ENCODE measurements around the gene KCNIP2. TPM values are rescaled to one million over a fixed set of nuclear protein-coding genes. Genes with fewer than 3 reads are reported as not detected.
A peak's percentile ranks its signal among the peaks of the same experiment; 100 is the strongest.

The KCNIP2 gene
- total RNA-seq, 1 donor from 2014 or later, result 3.2 TPM

- intact Hi-C loops (cut with micrococcal nuclease), result no loop called here
- no peaks in the 10 kb centered on the region for H3K9me3 Mint-ChIP-seq
- H3K27me3 Mint-ChIP-seq (ENCODE audit: low read depth), result no peaks in the 10 kb centered on the region
- peaks cover 4% of the 10 kb centered on the region for H3K36me3 Mint-ChIP-seq (ENCODE audit: low read depth)
- DNase-seq (ENCODE audit: low spot score), result no peak
- H3K4me3 Mint-ChIP-seq (ENCODE audit: low read depth), result no peak overlapping the region
- no peak overlapping the region for H3K27ac Mint-ChIP-seq
- peaks cover 13% of the 10 kb centered on the region for H3K4me1 Mint-ChIP-seq (ENCODE audit: low read depth)
These were observed 31.6 kb upstream of the KCNIP2 start for GRCh38 chr10:101875068-101875688.

DNA sequence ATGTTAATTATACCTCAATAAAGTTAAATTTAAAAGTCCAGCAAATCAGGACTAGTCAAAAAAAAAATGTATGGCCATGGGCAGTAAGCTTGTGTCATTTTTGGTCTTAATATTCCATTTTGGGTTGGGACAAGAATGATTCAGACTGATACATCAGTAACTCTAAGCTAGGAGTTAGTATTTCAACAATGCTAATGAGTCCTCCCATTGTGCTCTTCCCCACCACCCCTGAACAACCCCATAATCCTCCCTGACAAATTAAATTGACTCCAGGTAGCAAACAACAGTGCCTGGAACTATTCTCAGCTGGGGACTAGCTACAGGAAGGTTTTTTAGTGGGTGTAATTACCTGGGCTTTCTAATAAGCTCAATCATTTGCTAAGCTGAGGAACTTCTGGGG lies 30.7 kb upstream of the KCNIP2 start:
- DNase-seq (ENCODE audit: low spot score), result no peak
- intact Hi-C loops (cut with micrococcal nuclease), result no loop called here
- Mint-ChIP-seq H3K4me3 (ENCODE audit: low read depth) (no peak overlapping the region), H3K27ac (no peak overlapping the region), H3K9me3 (no peaks in the 10 kb centered on the region), H3K27me3 (ENCODE audit: low read depth) (no peaks in the 10 kb centered on the region), H3K4me1 (ENCODE audit: low read depth) (peaks cover 10% of the 10 kb centered on the region), H3K36me3 (ENCODE audit: low read depth) (peaks cover 4% of the 10 kb centered on the region)

DNA sequence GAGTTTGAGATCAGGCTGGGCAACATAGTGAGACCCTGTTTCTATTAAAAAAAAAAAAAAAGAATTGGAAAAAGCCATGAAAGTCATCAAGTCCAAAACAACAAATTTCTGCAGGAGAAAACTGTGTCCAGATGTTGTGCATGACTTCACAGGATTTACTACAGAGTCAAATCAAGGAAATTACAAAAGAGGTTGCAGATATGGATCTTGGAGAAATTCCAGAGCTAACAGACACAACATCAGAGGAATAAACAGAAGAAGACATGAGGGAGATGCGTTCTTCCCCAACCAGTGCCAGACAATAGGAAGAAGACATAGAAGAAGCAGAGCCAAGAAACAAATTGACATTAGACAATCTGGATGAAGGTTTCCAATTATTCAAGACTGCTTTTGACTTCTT lies 24.3 kb upstream of the KCNIP2 start:
- H3K27me3 Mint-ChIP-seq (ENCODE audit: low read depth), result no peaks in the 10 kb centered on the region
- H3K4me3 Mint-ChIP-seq (ENCODE audit: low read depth), result no peak overlapping the region
- DNase-seq (ENCODE audit: low spot score), result no peak
- H3K9me3 Mint-ChIP-seq, result no peaks in the 10 kb centered on the region
- peaks cover 16% of the 10 kb centered on the region for H3K36me3 Mint-ChIP-seq (ENCODE audit: low read depth)
- intact Hi-C loops (cut with micrococcal nuclease), result no loop called here
- H3K27ac Mint-ChIP-seq, result no peak overlapping the region
- H3K4me1 Mint-ChIP-seq (ENCODE audit: low read depth), result peaks cover 2% of the 10 kb centered on the region

- H3K4me1 Mint-ChIP-seq (ENCODE audit: low read depth), result peaks cover 17% of the 10 kb centered on the region
- H3K27me3 Mint-ChIP-seq (ENCODE audit: low read depth), result no peaks in the 10 kb centered on the region
- intact Hi-C loops (cut with micrococcal nuclease), result no loop called here
- no peak overlapping the region for H3K4me3 Mint-ChIP-seq (ENCODE audit: low read depth)
- H3K36me3 Mint-ChIP-seq (ENCODE audit: low read depth), result peaks cover 33% of the 10 kb centered on the region
- H3K9me3 Mint-ChIP-seq, result peaks cover 17% of the 10 kb centered on the region
- no peak for DNase-seq (ENCODE audit: low spot score)
- no peak overlapping the region for H3K27ac Mint-ChIP-seq
These were observed 15.9 kb upstream of the KCNIP2 start for GRCh38 chr10:101859530-101859929.

DNA sequence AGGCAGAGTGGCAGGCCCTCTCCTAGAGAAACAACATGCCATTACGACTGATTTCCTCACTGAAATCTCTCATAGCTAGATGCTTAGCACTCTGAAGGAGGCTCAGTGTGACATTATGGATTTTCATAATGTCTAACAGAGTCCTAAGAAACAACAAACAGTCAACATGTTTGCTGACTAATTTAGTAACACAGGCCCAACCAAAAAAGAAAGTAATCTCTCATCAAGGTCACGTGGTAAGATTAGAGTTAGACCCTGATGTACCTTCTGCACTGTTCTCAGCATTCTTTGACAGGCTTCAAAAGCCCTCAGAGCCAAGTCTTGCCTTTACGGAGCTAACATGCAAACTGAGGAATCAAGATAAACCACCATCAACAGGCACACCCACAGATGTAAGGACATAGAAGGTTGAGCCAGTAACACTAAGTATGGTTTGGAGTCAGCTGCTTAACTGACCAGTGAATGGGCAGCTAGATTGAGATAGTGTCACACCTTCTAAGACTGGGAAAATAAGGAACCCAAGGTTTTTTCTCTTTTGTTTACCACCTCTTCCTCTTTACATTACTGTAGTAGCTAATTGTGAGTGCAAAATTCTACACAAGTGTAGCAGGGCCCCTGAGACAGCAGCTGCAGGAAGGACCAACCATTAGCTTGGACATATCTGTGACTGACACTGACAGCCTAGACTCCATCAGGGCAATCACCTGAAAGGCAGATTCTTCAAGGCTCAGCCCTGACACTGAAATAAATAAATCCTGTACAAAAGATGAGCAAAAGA lies 15.3 kb upstream of the KCNIP2 start:
- peaks cover 31% of the 10 kb centered on the region for H3K36me3 Mint-ChIP-seq (ENCODE audit: low read depth)
- H3K27ac Mint-ChIP-seq, result peak overlapping the region; percentile 16
- no peak for DNase-seq (ENCODE audit: low spot score)
- H3K4me1 Mint-ChIP-seq (ENCODE audit: low read depth), result peaks cover 15% of the 10 kb centered on the region
- intact Hi-C loops (cut with micrococcal nuclease), result no loop called here
- no peak overlapping the region for H3K4me3 Mint-ChIP-seq (ENCODE audit: low read depth)
- peaks cover 17% of the 10 kb centered on the region for H3K9me3 Mint-ChIP-seq
- H3K27me3 Mint-ChIP-seq (ENCODE audit: low read depth), result no peaks in the 10 kb centered on the region

- H3K27me3 Mint-ChIP-seq (ENCODE audit: low read depth), result no peaks in the 10 kb centered on the region
- no peak overlapping the region for H3K27ac Mint-ChIP-seq
- intact Hi-C loops (cut with micrococcal nuclease), result no loop called here
- peaks cover 17% of the 10 kb centered on the region for H3K9me3 Mint-ChIP-seq
- peaks cover 15% of the 10 kb centered on the region for H3K4me1 Mint-ChIP-seq (ENCODE audit: low read depth)
- no peak overlapping the region for H3K4me3 Mint-ChIP-seq (ENCODE audit: low read depth)
- H3K36me3 Mint-ChIP-seq (ENCODE audit: low read depth), result peaks cover 28% of the 10 kb centered on the region
- no peak for DNase-seq (ENCODE audit: low spot score)
These were observed 14.3 kb upstream of the KCNIP2 start for GRCh38 chr10:101857802-101858476.

DNA sequence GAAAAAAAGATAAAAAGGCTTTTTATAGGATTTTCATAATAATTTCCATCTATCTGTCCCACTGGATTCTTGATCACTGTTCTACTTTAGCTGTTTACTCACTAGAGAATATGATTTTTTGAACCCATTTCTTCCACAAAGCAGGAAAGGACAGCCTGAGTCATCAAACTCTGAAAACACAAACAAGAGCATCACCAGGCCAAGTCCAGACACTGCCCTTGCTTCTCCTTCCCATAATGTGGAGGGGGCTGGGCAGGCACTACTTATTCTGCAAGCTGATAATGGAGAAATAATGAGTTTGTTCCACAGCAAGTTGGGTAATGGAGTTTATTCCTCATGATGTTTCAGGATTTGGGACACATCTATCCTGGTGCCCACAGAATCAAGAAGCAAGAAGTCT lies 13.0 kb upstream of the KCNIP2 start:
- Mint-ChIP-seq H3K9me3 (peaks cover 17% of the 10 kb centered on the region), H3K27ac (no peak overlapping the region), H3K4me1 (ENCODE audit: low read depth) (peaks cover 15% of the 10 kb centered on the region), H3K4me3 (ENCODE audit: low read depth) (no peak overlapping the region), H3K36me3 (ENCODE audit: low read depth) (peaks cover 21% of the 10 kb centered on the region), H3K27me3 (ENCODE audit: low read depth) (no peaks in the 10 kb centered on the region)
- no peak for DNase-seq (ENCODE audit: low spot score)
- intact Hi-C loops (cut with micrococcal nuclease), result no loop called here

DNA sequence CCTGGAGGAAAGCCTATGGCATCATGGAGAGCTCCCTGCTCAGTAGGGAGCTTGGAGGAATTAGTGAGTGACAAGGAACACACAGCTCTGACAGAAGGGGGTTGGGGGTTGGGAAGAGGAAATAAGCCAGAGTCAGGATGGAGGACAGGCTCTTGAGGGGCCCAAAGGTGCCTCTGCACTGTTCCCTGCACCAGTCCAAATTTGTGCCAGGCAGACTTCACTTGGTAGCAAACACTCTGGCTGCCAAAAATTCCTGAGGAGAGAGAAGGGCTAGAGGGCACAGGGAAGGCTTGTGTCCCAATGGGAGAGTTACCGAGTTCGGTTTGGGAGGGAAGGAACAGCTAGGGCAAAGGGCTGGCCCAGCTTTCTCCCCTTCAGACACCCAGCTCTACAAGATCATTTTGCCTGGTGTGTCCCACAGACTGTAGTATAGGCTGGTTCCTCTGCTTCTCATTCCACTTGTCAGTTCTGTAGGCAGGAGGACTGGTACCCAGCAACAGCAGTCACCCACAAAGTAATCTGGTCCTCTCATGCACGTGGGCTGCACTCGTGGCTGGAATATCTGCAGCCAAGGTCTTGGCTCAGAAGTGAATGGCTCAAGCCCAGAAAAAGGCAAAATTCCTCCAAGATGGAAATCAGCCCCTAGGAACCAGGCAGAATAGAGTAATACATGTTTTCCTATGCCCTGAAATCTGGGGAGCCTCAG lies 8.0 kb upstream of the KCNIP2 start:
- no peak overlapping the region for H3K4me3 Mint-ChIP-seq (ENCODE audit: low read depth)
- no peaks in the 10 kb centered on the region for H3K4me1 Mint-ChIP-seq (ENCODE audit: low read depth)
- intact Hi-C loops (cut with micrococcal nuclease), result no loop called here
- no peaks in the 10 kb centered on the region for H3K27me3 Mint-ChIP-seq (ENCODE audit: low read depth)
- H3K9me3 Mint-ChIP-seq, result no peaks in the 10 kb centered on the region
- no peak overlapping the region for H3K27ac Mint-ChIP-seq
- no peak for DNase-seq (ENCODE audit: low spot score)
- H3K36me3 Mint-ChIP-seq (ENCODE audit: low read depth), result peaks cover 7% of the 10 kb centered on the region

- H3K27ac Mint-ChIP-seq, result no peak overlapping the region
- intact Hi-C loops (cut with micrococcal nuclease), result no loop called here
- no peaks in the 10 kb centered on the region for H3K27me3 Mint-ChIP-seq (ENCODE audit: low read depth)
- no peak for DNase-seq (ENCODE audit: low spot score)
- no peaks in the 10 kb centered on the region for H3K4me1 Mint-ChIP-seq (ENCODE audit: low read depth)
- H3K9me3 Mint-ChIP-seq, result no peaks in the 10 kb centered on the region
- H3K4me3 Mint-ChIP-seq (ENCODE audit: low read depth), result no peak overlapping the region
- H3K36me3 Mint-ChIP-seq (ENCODE audit: low read depth), result peaks cover 7% of the 10 kb centered on the region
These were observed 7.1 kb upstream of the KCNIP2 start for GRCh38 chr10:101850749-101851148.

DNA sequence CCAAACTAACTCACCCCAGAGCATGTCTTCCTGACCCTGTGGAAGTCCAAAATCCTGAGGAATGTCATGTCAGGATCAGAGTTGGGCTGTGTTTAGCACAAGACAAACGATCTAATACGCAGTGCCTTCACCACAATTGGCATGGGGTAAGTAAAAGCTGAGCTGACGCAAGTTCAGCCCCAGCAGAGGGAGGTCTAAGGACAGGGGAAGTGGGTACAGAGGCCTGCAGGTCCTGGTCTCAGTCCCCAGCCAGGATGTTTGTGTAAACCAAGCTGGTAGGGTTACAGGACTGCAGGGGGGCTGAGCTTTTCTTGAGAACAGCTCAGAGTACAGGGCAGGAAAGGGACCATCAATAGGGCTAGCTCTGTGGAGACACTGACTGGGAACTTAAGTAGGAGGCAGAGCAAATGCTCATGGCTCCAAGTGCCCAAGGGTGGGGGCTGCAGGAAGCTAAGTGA lies 5.3 kb upstream of the KCNIP2 start:
- no peak overlapping the region for H3K4me3 Mint-ChIP-seq (ENCODE audit: low read depth)
- H3K9me3 Mint-ChIP-seq, result no peaks in the 10 kb centered on the region
- peaks cover 6% of the 10 kb centered on the region for H3K4me1 Mint-ChIP-seq (ENCODE audit: low read depth)
- DNase-seq (ENCODE audit: low spot score), result no peak
- peaks cover 6% of the 10 kb centered on the region for H3K27me3 Mint-ChIP-seq (ENCODE audit: low read depth)
- intact Hi-C loops (cut with micrococcal nuclease), result no loop called here
- peaks cover 7% of the 10 kb centered on the region for H3K36me3 Mint-ChIP-seq (ENCODE audit: low read depth)
- no peak overlapping the region for H3K27ac Mint-ChIP-seq

GRCh38 chr10:101848408-101848807 lies 4.8 kb upstream of the KCNIP2 start:
- no peak overlapping the region for H3K4me3 Mint-ChIP-seq (ENCODE audit: low read depth)
- H3K27me3 Mint-ChIP-seq (ENCODE audit: low read depth), result peaks cover 6% of the 10 kb centered on the region
- peaks cover 7% of the 10 kb centered on the region for H3K36me3 Mint-ChIP-seq (ENCODE audit: low read depth)
- no peak overlapping the region for H3K27ac Mint-ChIP-seq
- no peaks in the 10 kb centered on the region for H3K9me3 Mint-ChIP-seq
- intact Hi-C loops (cut with micrococcal nuclease), result no loop called here
- peaks cover 6% of the 10 kb centered on the region for H3K4me1 Mint-ChIP-seq (ENCODE audit: low read depth)
- no peak for DNase-seq (ENCODE audit: low spot score)

DNA sequence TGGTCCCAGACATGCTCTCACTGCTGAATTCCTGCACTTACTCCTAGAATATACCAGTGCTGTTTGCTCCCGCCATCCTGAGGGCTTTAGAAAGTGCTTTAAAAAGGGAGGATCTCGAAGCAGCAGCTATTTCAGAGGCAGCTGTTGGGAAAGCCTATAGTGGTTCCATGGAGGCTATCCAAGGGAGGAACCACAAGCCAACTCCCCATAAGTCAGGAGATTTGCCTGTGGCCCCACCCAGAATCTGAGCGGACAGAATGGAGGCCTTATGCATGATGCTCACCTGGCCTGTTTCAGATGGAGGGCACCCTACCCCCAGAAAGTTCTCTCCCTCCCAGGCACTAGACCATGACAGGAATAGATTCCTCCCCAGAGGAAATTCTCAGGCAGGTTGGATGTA lies 2.3 kb upstream of the KCNIP2 start:
- intact Hi-C loops (cut with micrococcal nuclease), result no loop called here
- Mint-ChIP-seq H3K36me3 (ENCODE audit: low read depth) (peaks cover 3% of the 10 kb centered on the region), H3K27ac (no peak overlapping the region), H3K9me3 (no peaks in the 10 kb centered on the region), H3K4me1 (ENCODE audit: low read depth) (peaks cover 21% of the 10 kb centered on the region), H3K4me3 (ENCODE audit: low read depth) (no peak overlapping the region), H3K27me3 (ENCODE audit: low read depth) (peaks cover 21% of the 10 kb centered on the region)
- DNase-seq (ENCODE audit: low spot score), result no peak
